ENCODE data around the gene GSTM5.
"Not testable (repeated sequence)": the region's sequence is repeated elsewhere in the genome, so short reads cannot be mapped to it uniquely, and the experiment has no call there.

- not testable (repeated sequence) for TF ChIP-seq EZH2 (IDR thresholded peaks at IDR 0.05; ENCODE audit: borderline replicate concordance, low read length); CTCF (IDR thresholded peaks at IDR 0.05; ENCODE audit: low read length)
These were observed 14.2 kb upstream of the GSTM5 start for GRCh38 chr1:109697861-109698260.

Measured in OCI-LY1 (cell line).